K562 (cell line): ENCODE results near the gene KCNH2. TPM values are rescaled to one million over a fixed set of nuclear protein-coding genes. Genes with fewer than 3 reads are reported as not detected.

Source experiments
- ARID3A ChIP-seq: IDR thresholded peaks from 2 replicates; pipeline ENCODE4 v1.6.1; 2012; ENCODE audit warnings: low read depth, low read length, improper control_type of control experiment, borderline replicate concordance
- ATF7 ChIP-seq: fragments of 450-650 bp; IDR thresholded peaks from 2 replicates; pipeline ENCODE4 v1.7.1; 2014; ENCODE audit warnings: mild to moderate bottlenecking, moderate library complexity
- BRD9 ChIP-seq: fragments of 450-650 bp; IDR thresholded peaks from 2 replicates; pipeline ENCODE4 v1.6.1; 2018; ENCODE audit warnings: low read depth; ENCODE audit not compliant: partially characterized antibody
- CCNT2 ChIP-seq: IDR thresholded peaks from 2 replicates; pipeline ENCODE4 v1.6.1; 2011; ENCODE audit warnings: borderline replicate concordance, low read depth, mild to moderate bottlenecking, moderate library complexity, mixed read lengths, low read length; ENCODE audit not compliant: insufficient read length; ENCODE audit errors: extremely low read depth
- CTCFL ChIP-seq: IDR thresholded peaks from 2 replicates; pipeline ENCODE4 v1.6.1; 2011; ENCODE audit warnings: borderline replicate concordance, low read depth, mild to moderate bottlenecking, moderate library complexity, low read length; ENCODE audit not compliant: insufficient read depth, poor library complexity, severe bottlenecking
- DPF2 ChIP-seq: fragments of 450-650 bp; IDR thresholded peaks from 2 replicates; pipeline ENCODE4 v1.6.1; 2016
- ELF4 ChIP-seq: fragments of 450-650 bp; formaldehyde crosslinking; IDR thresholded peaks from 2 replicates; pipeline ENCODE4 v1.4.0; 2022; ENCODE audit warnings: missing genetic modification characterization
- MECOM ChIP-seq: fragments of 250-450 bp; sonication (Bioruptor Pico); IDR thresholded peaks from 2 replicates; pipeline ENCODE4 v1.8.0; 2022; ENCODE audit warnings: inconsistent platforms
- MYC ChIP-seq, 2 experiments: fragments of 250-450 bp in 1 of 2; sonication (Bioruptor Pico) in 1 of 2; IDR thresholded peaks; 2 replicates each; pipeline versions ENCODE4 v1.5.1 to v1.6.1; 2012 to 2021; ENCODE audit warnings: low read depth in 2 of 2, borderline replicate concordance in 1 of 2, improper control_type of control experiment in 1 of 2, low read length in 1 of 2, mild to moderate bottlenecking in 1 of 2, moderate library complexity in 1 of 2
- OTX1 ChIP-seq: fragments of 450-650 bp; formaldehyde crosslinking; IDR thresholded peaks from 2 replicates; pipeline ENCODE4 v1.4.0; 2022; ENCODE audit warnings: mild to moderate bottlenecking
- RREB1 ChIP-seq: fragments of 250-450 bp; sonication (Bioruptor Pico); IDR thresholded peaks from 2 replicates; pipeline ENCODE4 v1.4.0; 2020
- SMAD4 ChIP-seq: fragments of 250-450 bp; sonication (Bioruptor Pico); conservative IDR thresholded peaks from 2 replicates; pipeline ENCODE4 v1.8.0; 2021; ENCODE audit warnings: inconsistent platforms, mild to moderate bottlenecking, moderate library complexity
- TCF3 ChIP-seq: sonication (generic); formaldehyde crosslinking; IDR thresholded peaks from 2 replicates; pipeline ENCODE4 v1.4.0; 2020; ENCODE audit warnings: mild to moderate bottlenecking, missing genetic modification reagents
- ZBTB34 ChIP-seq: fragments of 250-450 bp; sonication (Bioruptor Pico); IDR thresholded peaks from 2 replicates; pipeline ENCODE4 v1.8.0; 2021; ENCODE audit warnings: mild to moderate bottlenecking, moderate library complexity
- ZBTB7A ChIP-seq: IDR thresholded peaks from 2 replicates; pipeline ENCODE4 v1.6.1; 2011; ENCODE audit warnings: low read depth, mild to moderate bottlenecking, low read length, moderate library complexity, borderline replicate concordance; ENCODE audit not compliant: control insufficient read depth
- ZNF212 ChIP-seq: fragments of 450-650 bp; formaldehyde crosslinking; IDR thresholded peaks from 2 replicates; pipeline ENCODE4 v1.4.0; 2020; ENCODE audit warnings: mild to moderate bottlenecking
- polyA plus RNA-seq, 8 experiments: library from polyadenylated mRNA; depleted of rRNA in 4 of 8; stranded (reverse) in 5 of 8; unstranded in 3 of 8; fragments of >200 nt; fragmentation: Nextera tagmentation in 2 of 8; fragmentation: Illumina TruSeq in 1 of 8; extraction: Ambion mirVana in 2 of 8; extraction: Trizol in 1 of 8; gene quantifications; 2 replicates each; pipeline versions ENCODE4 v1.2.1 to v1.2.3, GENCODE V29; 2011 to 2014; ENCODE audit warnings: inconsistent platforms in 1 of 8, missing spikeins in 1 of 8
- total RNA-seq, 7 experiments: library from RNA; depleted of rRNA in 6 of 7; stranded (reverse); fragments of >200 nt in 6 of 7; fragmentation: Illumina TruSeq in 2 of 7; extraction: Trizol in 2 of 7; gene quantifications; 2 replicates each; pipeline versions ENCODE4 v1.2.1 to v1.2.3, GENCODE V29; 2011 to 2021; ENCODE audit warnings: low replicate concordance in 1 of 7

Gene KCNH2
- total and polyA plus RNA-seq, 9 of the 15 experiments (the other 6 are each of a cell fraction or from before 2014, with no cell fraction given), result 18.1 to 368 (median 218) TPM

GRCh38 chr7:150964593-150965111 is 13.5 kb downstream of the KCNH2 start (continued):
- TF ChIP-seq MYC (IDR thresholded peaks at IDR 0.05; ENCODE audit: low read depth, low read length), result 0 out of 2 replicates have a peak, but pooled peaks have one; percentile 8
- TF ChIP-seq MYC (CRISPR knock-in tag; IDR thresholded peaks at IDR 0.05; ENCODE audit: borderline replicate concordance, low read depth), result no peak
- TF ChIP-seq DPF2, result peak; percentile 62; the same call in 1 of the 2 replicates
- no peak for TF ChIP-seq ARID3A
- peak; percentile 82; the same call in 1 of the 2 replicates for TF ChIP-seq OTX1
- 0 out of 2 replicates have a peak, but pooled peaks have one; percentile 42 for TF ChIP-seq RREB1 (CRISPR knock-in tag)
- TF ChIP-seq ATF7, result 0 out of 2 replicates have a peak, but pooled peaks have one; percentile 20
- TF ChIP-seq ZNF212 (CRISPR knock-in tag), result 0 out of 2 replicates have a peak, but pooled peaks have one; percentile 42
- peak; percentile 87 for TF ChIP-seq ELF4
- TF ChIP-seq SMAD4 (CRISPR knock-in tag), result peak; percentile 80; the same call in 1 of the 2 replicates
- TF ChIP-seq TCF3 (CRISPR knock-in tag), result no peak
- peak; percentile 8 for TF ChIP-seq CTCFL
- peak; percentile 42 for TF ChIP-seq BRD9
- peak; percentile 63; the same call in 1 of the 2 replicates for TF ChIP-seq ZBTB7A
- TF ChIP-seq CCNT2, result peak; percentile 26
- TF ChIP-seq ZBTB34 (CRISPR knock-in tag), result 0 out of 2 replicates have a peak, but pooled peaks have one; percentile 6
- no peak for TF ChIP-seq MECOM
